ENCODE data around the gene NDUFS2.

Gene NDUFS2

DNA sequence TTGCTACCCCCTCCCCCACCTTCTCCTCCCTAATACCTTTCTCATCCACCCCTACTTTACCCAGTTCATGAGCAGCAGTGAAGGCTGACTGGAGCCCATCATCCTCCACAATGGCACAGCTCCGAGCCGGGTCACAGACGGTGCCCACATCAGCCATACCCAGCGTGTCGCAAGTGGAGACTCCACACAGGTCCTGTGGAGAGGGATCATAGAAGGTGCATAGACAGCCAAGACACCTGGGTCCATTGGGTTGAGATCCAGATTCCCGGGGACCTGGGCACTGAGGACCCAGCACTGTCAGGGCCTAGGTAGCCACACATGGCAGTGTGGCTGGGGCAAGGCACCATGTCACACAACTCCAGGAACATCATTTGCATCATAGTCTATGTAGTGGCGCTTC lies 6.1 kb upstream of the NDUFS2 start:
- no peak for DNase-seq (ENCODE audit: low read depth)

DNA sequence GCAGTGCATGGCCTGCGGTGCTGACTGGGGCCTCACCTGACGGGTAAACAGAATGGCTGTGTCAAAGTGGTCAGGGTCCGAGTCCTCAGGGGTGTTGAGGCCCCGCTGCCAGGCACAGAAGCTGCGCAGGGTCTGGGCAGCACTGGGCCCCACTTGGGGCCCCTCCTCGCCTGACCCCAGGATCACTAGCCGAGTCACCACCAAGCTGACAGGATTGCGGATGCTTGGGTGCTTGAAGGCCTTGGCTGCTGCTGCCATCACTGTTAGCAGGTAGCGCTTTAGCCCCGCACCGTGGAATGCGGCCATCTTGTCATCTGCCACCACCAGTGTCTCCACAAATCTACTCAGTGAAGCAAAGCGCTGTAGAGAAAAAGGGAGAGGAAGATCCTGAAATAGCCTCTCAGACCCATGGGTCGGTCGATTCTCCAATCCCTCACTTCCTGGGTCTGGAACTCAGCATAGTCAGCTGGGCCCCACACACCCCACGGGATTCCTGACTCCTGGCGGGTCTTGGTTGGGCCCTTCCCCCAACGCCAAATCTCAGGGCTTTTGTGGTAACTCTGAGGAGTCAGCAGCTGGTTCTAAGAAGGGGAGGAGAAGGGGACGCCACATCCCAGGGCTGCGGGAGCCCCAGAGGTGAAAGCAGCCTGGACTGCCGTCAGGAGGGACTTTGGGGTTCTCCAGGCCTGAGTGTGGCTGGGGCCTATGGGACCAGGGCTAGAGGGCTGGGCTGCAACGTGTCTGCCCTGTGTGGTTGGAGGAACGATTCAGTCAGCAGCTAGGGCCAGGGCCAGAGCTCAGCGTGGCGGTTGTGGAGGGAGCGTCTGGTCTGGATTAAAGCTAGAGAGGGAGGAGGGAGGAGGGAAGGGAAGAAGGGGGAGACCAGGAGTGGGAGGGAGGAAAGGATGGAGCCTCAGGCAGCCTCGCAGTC lies 5.4 kb upstream of the NDUFS2 start:
- DNase-seq (ENCODE audit: low read depth) = no peak

DNA sequence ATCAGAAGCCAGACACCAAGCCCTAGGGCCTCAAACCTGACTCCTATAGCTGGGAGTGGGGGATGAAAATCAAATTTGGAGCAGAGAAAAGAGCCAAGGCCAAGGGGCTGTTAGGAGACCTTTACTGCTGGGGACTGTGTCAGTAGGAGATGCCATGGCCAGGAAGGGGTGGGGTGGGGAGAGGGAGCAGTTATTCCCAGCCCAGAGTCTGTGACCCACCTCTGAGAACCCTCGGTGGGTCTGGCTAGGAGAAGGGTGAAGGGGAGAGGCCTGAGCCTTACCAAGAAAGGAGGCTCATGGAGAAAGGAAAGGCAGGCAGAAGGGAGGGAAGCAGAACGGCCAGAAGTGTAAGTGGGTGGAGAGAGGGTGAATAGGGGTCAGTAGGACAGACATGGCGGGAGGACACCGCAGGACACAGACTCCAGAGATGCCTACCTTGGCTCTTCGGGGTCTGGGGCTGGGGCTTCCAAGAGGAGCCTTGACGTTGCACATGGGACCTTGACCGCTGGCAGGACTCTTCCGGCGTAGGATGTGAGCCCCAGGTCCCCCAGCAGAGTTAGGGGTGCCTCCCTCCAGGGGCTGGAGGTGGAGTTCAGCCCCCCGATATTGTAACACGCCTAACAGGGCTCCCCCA lies 4.5 kb upstream of the NDUFS2 start:
- no peak for DNase-seq (ENCODE audit: low read depth)

DNA sequence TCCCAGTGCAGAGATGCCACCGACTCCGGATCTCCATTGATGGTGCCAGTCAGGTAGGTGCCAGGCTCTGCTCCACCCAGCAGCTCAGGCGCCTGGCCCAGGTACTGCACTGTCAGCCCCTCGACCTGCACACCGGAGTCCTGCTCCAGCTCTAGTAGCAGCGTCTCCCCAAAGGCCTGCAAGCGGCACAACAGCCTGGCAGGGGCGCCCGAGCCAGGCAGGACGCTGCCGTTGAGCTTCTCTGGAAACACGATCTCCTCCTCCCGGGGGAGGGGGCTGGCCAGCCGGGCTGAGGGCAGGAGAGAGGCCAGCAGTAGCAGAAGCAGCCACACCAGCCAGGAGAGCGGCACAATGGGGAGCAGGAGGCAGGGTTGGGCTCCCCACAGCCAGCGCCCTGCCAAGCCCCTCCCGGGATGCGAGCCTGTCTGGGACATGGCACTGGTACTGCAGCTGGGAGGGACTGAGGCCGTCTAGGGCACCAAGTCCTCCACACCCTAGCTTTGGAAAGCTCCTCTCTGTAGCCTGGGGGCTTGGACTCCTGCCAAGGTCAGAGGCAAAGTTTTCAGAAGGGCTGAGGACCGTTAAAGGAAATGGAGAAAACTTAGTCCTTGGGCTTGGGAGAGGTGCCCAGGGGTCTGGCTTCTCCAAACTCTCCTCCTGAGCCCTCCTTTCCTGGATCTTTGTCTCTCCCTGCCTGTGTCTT lies 3.8 kb upstream of the NDUFS2 start:
- no peak for DNase-seq (ENCODE audit: low read depth)

DNA sequence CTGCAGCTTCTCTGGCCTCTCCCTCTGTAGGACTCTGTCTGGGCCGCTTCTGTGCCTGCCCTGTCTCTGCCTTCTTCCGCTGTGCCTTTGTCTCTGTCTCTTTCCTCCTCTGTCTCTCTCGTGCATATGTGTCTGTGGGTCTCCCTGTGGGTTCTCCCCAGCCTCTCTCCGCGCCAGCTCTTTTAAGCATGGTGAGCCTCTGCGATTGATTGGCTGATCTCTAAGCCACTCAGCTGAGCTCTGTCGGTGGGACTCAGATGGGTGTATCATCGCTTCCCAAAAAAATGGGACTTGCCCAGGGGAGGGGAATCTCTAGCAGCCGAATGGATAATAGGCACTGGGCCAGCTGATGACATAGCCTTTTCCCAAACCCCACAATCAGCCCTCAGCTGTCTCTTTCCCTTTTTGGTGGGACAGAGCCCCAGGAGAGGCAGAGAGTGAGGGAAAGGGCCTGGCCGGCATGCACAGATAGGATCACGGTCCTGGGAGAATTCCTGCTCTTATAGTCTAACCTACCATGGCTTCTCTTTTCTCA lies 3.2 kb upstream of the NDUFS2 start, which contains the start of gene ADAMTS4:
ADAMTS4 (minus strand) TSS at position 158 of the 535 bp plus-strand sequence. CDS start 427 bp downstream, outside the sequence.
- no peak for DNase-seq (ENCODE audit: low read depth)

DNA sequence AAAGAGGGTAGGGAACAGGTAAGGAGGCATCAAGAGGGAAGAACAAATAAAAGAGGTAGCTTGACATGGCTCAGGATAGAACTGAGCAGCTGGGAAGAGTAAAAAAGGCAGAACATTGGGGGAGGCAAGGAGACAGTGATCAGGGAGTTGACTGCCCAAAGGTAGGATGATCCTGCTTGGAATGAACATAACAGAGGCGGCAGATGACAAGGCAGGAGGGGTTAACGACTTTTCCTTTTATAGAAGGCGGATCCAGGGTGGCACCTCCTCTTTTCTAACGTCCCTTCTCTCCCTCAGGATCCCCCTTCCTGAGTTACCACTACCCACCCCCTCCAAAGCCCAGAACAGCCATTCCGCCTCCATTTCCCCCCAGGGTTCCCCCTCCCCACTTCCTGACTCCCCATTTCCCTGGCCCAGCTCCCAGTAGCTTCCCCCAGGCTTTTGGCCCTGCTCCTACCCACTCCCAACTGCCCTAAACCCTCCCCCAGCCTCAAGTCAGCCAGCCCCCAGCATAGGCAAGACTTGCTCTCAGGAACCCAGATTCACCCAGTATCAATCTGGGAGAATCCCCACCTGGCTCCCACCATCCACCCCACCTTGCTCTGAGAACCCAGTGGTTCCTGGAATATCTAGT lies 2.5 kb upstream of the NDUFS2 start:
- DNase-seq (ENCODE audit: low read depth) = no peak

DNA sequence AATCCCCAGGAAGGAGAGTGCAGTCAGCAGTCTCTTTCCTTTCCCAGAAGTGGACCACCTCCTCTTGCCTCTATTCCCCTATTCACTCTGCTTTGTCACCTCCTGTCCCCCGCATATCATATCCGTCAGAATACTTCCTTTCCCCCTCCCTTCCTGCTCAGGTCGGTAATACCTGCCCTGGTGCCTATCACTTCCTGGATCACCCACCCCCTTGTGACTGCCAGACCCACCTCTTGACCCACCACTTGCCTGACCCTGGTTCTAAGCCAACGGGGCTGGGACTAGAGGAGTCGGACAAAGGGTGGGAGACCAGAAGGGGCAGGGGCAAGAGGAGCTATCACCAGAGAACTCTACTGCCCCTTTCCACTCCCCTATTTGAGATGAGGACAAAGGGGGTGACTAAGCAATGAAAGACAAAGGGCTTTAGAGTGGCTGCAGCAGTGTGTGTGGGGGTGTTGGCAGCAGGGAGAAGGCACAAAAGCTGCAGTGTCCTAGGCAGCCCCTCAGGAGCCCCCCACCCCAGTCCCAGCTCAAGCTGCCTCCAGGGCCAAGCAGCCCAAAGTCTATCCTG lies 1.7 kb upstream of the NDUFS2 start:
- no peak for DNase-seq (ENCODE audit: low read depth)

DNA sequence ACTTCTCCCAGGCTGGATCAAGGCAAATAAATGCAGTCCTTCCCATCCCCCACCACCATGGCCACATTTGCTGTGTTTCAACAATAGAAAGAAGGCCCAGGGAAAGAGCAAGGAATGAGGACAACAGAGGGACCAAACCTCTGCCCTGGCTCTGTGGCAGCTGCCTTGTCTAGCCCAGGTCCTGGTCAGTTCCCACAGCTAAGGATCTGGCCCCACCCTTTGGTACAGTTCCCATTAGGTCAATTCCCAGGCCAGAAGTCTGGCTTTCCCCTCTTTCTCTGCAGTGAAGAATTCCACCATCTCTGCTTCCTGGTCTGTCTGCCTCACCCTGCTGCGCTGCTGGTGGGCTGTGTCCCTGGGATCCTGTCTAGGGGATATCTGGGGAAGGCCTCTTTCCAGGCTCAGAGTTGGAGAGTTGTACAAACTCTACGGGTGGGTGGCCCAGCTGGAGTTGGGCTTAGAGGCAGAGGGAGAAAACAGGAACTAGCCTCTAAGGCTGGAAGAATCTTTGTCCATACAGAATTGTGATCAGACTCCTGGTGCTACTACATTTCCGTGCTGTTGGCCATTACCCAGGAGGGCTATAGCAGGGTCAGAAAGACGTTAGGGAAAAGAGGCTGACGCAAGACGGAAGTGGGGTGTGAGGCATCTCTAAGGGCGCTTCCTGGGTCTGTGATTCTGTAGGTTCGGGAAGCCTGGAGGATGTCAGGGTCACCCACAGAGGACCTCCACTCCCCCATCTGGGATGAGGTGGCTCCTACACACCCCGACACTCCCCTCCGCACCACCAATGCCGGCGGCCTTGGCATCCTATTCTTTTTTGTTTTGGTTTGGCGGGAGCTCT lies 953 bp upstream of the NDUFS2 start:
- DNase-seq (ENCODE audit: low read depth) = no peak

DNA sequence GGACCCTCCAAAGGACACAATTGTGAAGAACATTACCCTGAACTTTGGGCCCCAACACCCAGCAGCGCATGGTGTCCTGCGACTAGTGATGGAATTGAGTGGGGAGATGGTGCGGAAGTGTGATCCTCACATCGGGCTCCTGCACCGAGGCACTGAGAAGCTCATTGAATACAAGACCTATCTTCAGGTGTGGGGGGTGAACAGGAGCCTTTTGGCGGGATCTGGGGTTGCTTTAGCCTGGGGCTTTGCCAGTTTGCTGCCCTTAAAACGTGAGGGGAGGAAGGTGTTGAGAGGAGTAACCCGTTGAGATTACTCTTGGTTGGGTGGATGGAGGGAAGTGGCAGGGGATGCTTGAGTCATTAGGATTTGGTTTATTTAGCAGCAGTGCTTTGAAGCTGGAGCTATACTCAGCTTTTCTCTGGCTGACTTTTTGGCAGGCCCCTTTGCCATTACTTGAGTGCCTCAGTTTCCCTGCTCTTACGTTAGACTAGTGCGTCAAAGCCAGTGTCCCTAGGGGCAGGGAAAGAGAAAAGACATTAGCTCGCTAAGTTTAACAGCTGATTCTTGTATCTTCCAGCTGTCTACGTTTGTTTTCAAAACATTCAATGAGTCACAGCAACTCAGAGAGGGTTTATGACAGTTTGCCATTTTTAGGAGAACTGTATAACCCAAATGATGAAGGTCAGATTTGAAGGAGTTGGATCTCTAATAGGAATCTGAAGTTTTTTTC lies 4.4 kb downstream of the NDUFS2 start:
- DNase-seq (ENCODE audit: low read depth) = no peak

DNA sequence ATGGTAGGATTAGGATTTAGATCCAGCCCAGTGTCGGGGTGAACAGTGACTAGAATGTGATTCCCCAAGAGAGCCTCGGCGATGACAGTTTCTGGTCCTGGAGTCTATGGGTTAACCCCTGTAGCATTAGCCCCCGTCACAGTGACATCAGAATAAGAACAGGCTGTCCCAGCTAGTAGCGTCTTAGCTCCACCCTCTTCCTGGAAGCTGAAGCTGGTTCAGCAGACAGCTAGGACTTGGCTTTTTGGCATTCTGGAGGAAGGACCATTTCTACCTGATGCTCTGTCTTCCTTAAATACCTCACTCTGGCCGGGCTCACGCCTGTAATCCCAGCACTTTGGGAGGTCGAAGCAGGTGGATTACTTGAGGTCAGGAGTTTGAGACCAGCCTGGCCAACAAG lies 5.0 kb downstream of the NDUFS2 start:
- DNase-seq (ENCODE audit: low read depth) = no peak

DNA sequence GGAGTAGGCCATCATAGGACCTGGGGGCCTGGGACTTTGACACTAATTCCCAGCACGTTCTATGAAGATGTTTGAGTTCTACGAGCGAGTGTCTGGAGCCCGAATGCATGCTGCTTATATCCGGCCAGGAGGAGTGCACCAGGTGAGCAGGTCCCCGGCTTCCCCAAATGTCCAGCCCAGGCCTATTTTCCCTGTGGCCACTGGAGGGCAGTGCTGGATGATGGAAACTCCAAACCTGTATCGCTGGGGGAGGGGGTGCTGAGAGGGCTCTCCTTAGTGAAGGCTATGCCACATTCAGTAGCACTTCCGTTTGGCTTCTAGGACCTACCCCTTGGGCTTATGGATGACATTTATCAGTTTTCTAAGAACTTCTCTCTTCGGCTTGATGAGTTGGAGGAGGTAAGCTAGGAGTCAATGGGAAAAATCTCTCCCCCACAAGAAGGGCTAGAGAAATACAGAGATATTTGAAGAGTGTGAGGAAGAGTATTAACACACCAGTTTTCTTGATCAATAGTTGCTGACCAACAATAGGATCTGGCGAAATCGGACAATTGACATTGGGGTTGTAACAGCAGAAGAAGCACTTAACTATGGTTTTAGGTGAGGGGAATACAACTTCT lies 7.7 kb downstream of the NDUFS2 start:
- peak; percentile 55 for DNase-seq (ENCODE audit: low read depth)

DNA sequence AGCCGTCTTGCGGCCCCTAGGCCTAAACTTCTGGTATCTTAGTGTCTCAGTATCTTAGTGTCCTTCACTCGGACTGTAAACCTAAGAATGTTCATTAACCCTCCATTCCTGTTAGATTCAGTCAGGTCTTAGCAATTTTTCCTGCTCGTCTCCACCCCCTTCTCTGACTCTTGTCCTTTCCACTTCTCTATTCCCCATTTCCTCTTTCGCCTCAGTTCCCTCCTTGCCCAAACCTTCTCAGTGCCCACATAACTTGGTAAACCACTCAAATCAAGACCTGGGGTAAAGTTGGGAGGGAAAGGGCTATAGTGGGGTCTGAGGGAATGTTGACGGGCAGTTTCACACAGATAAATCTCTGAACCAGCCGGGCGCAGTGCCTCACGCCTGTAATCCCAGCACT lies 12.2 kb downstream of the NDUFS2 start:
- no peak for DNase-seq (ENCODE audit: low read depth)

DNA sequence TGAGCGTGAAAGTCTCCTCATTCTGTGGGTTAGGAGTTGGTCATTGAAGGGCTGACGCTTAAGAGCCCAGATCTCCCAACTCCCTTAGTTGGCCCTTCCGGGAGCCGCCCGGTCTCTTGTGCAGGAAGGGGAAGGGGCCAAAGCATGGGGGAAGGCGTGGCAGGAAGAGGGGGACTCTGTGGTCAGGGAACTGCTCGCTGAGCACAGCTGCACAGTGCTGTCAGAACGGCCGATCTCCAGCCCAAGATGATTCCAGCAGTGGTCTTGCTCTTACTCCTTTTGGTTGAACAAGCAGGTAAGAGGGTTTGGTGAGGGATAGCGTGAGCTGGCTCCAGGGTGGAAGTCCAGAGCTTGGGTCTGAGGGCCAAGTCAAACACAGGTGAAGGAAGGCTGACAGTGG lies 12.9 kb downstream of the NDUFS2 start, which contains the start of gene FCER1G:
FCER1G (plus strand) TSS at position 220 of the 400 bp plus-strand sequence; CDS start at position 247, 27 bp downstream.
- no peak for DNase-seq (ENCODE audit: low read depth)

DNA sequence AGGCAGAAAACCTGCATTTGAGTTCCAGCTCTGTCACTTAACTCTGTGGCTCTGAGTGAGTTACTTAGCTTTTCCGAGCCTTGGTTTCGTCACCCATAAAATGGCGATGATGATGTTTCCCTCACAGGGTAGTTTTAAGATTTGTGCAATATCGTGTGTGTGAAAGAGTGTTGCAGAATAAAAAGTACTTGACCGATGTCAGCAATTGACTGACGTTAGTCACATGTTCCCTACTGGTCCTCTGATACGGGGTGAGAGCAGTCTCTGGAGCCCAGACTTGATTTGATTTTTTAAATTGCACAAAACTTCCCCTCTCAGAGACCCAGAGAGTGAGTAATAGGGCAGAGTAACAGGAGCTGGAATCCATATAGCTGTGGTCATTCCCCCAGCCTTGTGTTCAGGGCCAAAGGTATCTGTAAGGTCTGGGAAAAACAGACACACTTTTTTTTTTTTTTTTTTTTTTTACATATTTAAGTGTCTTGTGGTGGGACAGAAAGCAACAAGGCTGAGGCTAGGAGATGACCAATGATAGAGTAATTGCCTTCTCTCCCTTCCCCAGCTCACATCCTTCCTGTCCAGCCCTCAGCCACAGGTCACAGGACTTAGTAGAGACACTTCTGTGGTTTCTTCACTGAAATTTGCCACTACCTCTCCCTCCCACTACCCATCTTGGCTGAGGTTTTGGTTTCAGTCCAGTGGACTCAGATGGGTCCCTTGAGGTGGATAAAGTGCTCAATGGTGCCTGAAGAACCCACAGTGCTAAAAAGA lies 15.0 kb downstream of the NDUFS2 start:
- DNase-seq (ENCODE audit: low read depth) = no peak

DNA sequence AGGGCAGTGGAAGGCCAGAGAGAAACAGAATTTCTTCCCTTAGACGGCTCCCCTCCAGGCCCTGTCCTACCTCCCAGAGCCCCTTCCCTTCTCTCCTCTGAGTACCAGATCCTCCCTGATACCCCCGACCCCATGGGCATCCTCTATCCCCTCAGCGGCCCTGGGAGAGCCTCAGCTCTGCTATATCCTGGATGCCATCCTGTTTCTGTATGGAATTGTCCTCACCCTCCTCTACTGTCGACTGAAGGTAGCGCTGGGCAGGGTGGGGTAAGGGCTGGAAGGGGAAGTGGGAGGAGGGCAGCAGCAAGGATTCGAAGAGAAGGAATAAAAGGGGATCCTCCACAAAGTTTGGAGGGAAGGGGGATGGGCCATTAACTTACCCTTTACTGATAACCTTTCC lies 15.7 kb downstream of the NDUFS2 start:
- no peak for DNase-seq (ENCODE audit: low read depth)

DNA sequence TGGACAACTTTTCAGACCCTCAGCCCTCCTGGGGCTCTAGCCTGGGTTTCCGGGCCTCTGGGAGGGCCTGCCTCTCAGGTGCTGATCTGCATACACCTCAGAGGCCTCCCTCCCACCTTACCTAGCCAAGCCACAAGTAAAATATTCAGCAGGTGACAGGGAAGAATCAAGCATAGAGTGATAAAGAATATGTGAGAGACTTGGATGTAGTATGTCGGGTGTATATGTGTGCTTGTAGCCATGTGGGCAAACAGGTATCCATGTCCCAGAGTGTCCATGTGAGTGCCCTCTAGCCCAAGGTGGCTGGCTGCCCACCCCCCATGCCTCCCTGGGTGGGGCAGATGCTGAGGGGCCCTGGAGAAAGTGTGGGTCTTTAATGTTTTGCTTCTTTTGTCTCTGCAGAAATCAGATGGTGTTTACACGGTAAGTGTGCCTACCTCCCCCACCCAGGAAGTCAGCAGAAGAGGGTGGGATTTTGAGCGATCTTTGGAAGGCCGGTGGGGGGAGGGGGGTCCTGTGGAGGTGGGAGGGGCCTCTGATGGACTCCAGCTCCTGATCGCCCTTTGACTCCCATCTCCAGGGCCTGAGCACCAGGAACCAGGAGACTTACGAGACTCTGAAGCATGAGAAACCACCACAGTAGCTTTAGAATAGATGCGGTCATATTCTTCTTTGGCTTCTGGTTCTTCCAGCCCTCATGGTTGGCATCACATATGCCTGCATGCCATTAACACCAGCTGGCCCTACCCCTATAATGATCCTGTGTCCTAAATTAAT lies 16.3 kb downstream of the NDUFS2 start:
- no peak for DNase-seq (ENCODE audit: low read depth)

DNA sequence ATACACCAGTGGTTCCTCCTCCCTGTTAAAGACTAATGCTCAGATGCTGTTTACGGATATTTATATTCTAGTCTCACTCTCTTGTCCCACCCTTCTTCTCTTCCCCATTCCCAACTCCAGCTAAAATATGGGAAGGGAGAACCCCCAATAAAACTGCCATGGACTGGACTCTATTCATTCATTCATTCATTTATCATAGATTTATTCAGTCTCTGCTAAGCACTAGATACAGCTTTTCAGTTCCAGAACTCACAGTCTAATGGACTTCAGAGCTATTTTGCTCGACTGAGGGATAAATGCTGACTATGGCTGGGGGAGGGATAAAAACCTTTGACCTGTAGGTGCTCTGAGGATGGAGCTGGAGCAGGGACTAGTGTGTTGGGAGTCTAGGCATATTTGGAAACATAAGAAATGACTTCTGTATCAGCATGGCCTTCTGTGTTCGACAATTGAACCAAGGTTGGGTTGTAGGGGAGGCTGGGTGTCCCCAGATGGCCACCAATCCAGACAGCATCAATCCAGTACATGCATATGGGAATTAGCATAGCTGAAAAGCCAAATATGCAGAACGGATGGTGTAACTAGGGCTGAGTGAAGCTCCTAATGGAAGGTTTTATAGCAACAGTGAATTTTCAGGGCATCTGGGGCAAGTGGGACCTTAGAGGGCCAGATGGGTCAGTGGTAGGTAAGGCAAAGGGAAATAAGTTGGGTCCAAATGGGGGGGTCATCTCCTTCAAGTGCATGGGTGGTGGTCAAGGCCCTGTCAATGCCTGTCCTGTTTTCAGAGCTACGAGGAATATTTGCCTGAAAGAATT lies 17.1 kb downstream of the NDUFS2 start:
- no peak for DNase-seq (ENCODE audit: low read depth)

All from activated T-helper 1 cell treated with Interleukin-2 at 50 U/mL for 16 hours (primary cell).